OCI-M2 (cell line): Measurements from ENCODE around the gene NFE2L1.

Source experiments
- DNase-seq: peaks from one replicate; lab custom pipeline; 2025; ENCODE audit not compliant: unreplicated experiment; lab: John Stamatoyannopoulos, UW

Gene NFE2L1

GRCh38 chr17:48047113-48047740 lies 932 bp upstream of the NFE2L1 start:
- DNase-seq: no peak

- DNase-seq: no peak
These were observed 396 bp downstream of the NFE2L1 start for GRCh38 chr17:48048384-48049126.

DNA sequence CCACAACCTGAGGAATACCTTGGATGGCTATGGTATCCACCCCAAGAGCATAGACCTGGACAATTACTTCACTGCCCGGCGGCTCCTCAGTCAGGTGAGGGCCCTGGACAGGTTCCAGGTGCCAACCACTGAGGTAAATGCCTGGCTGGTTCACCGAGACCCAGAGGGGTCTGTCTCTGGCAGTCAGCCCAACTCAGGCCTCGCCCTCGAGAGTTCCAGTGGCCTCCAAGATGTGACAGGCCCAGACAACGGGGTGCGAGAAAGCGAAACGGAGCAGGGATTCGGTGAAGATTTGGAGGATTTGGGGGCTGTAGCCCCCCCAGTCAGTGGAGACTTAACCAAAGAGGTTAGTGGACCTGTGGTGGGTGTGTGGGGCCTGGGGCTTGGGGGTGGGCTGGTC lies 3.1 kb downstream of the NFE2L1 start:
- no peak for DNase-seq

- DNase-seq: no peak
These were observed 3.7 kb downstream of the NFE2L1 start for GRCh38 chr17:48051706-48052486.

GRCh38 chr17:48052956-48053757 lies 5.0 kb downstream of the NFE2L1 start:
- no peak for DNase-seq

DNA sequence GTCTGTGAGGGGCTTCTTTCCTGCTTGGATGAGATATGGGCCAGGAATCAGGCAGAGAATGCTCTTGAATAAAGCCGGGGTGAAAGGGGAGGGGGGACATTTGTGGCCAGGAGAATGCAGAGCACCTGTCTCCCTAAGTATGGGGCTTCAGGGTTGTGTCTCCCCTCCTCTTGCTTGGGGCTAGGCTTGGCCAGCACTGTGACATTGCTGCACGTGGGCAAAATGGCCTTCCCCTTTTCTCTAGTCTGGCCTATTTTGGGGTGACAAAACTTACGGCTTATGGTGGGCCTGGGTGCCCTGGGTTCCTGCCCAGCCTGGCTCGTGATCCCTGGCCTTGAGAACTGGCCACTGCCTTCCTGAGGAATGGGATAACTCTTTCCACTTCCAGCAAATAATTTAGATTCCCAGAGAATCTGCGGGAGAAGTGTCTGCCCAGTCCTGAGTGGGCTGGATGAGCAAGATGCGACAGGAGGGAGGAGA lies 5.6 kb downstream of the NFE2L1 start:
- no peak for DNase-seq

DNA sequence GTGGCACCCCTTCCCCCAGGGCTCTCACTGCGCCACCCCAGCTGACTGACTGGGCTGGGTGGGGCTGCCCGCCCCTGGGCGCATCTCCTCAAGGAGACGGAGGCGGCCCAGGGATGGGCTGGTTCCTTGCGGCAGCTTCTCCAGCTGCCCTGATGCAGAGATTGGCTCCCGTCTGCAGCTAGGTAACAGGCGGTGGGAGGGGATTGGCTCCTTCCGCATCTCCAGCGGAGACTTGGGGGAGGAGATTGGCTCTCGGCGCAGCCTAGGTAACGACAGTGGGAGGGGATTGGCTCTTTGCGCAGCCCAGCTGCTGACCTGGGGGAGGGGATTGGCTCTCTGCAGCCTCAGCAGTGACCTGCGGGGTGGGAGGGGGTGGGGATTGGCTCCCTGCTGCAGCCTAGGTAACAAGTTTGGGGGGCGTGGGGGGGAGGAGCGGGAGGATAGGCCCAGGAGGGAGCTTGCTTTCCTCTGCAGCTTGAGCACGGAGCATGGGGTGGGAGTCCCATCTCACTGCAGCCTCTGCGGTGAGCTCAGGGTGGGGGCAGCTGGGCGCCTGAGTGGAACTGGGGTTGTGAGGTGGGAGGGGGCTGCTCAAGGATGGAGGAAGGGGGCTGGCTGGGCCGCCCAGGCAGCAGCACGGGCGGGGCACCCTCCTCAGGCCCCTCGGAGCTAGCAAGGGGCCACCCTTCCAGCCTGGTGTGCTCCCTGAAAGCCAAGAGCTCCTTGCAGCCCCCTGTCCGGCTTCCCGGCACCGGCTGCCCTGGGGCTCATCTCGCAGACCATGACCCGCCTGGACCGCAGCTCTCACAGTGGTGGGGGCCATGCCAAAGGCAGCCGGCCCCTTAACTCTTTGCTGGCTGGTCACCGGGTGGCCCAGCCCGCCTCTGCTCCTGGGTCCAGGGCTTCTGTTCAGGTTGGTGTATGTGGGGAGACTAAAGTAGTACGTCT lies 6.4 kb downstream of the NFE2L1 start:
- DNase-seq: no peak

DNA sequence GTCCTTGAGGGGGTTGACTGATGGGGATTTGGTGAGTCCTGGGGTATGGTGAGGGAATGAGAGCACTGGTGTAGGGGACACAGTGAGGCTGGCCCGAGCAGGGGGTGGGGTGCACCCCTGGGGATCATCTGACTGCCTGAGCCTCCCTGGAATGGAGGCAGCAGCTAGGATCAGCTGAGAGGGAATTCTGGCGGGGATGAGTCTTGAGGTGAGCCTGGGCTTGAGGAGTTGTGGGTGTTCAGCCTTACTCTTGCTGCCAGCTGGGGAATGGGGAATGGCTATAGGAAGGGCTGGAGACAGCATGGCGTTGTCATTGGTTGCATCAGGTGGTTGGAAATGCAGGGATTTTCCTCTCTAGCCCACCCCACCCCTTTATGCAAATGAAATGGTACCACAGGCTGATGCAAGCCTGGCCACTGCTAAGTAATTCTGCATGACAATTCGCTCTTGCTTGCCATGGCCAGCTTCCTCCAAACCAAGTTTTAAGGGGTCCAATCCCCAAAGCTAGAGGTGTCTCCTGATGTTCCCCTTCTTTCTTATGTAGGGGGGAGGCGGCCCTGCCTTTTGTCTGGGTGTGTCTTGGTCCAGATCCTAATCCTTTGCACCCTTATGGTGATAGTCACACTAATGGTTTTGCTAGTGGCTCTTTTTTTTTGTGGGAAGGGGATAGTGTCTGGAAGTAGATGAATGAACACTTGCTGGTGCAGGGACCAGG lies 7.5 kb downstream of the NFE2L1 start:
- DNase-seq: no peak

DNA sequence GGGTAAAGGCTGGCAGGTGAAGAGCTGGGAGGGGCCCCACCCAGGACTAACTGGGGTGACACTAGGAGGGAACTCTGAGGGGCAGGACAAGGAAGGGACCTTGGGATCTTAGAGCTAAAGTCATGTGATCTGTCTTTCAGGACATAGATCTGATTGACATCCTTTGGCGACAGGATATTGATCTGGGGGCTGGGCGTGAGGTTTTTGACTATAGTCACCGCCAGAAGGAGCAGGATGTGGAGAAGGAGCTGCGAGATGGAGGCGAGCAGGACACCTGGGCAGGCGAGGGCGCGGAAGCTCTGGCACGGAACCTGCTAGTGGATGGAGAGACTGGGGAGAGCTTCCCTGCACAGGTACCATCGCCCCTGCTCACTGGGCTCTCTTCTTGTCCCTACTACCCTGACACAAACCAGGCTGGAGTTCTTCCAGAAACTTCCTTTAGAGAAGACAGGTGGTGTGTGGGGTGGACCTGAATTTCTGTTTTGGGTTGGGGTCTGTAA lies 8.1 kb downstream of the NFE2L1 start:
- DNase-seq: no peak

DNA sequence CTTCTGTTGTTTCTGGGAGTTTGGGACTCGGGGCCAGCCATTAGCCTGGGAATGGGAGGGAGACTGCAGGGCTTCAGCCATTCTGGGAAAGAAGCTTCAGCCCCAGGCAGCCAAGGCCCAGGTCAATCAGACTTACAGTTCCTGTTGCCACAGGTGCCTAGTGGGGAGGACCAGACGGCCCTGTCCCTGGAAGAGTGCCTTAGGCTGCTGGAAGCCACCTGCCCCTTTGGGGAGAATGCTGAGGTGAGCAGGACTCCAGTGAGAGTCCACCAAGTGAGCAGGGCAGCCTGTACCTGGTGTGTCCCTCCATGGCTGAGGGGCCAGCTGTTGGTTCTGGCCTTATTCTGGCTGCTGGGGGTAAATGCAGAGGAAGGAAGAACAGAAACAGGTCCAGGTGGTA lies 8.7 kb downstream of the NFE2L1 start:
- DNase-seq: no peak

DNA sequence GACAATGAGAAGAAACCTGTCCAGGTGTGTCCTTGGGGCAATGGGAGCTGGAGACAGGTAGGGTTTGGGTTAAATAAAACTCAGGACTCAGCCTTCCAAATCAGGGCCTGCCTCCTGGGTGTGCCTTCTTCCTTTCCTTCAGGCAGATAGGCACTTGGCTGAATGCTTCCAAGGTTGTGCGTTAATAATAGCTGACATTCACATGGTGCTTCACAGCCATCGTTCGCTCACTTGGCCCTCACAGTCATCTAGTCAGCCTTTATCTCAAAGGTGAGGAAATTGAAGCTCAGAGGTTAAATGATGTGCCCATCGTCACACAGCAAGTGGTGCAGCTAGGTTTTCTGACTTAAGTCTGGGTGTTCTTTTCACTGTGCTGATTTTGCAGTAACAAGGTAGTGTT lies 9.5 kb downstream of the NFE2L1 start:
- DNase-seq: no peak

GRCh38 chr17:48058393-48059124 lies 10.4 kb downstream of the NFE2L1 start:
- DNase-seq: no peak

- DNase-seq: no peak
These were observed 11.0 kb downstream of the NFE2L1 start for GRCh38 chr17:48059125-48059668.

DNA sequence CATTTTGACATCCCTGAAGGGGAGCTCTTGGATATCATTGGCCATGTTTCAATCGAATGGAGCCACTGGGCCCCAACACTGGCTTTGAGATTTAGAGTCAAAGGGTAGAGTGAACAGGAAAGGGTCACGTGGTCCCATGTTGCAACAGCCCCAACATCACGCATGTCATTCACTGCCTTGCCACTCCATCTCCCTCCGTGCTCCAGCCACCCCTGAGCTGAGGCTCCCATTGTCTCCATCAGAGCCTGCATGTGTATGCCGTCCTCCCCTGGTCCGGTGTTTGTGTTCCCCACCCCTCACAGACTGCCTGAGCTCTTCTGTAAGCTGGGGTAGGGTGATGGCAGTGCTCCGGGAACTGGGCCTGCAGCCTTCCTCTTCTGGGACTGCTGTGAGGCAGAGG lies 12.1 kb downstream of the NFE2L1 start:
- no peak for DNase-seq

GRCh38 chr17:48062273-48062672 lies 14.1 kb downstream of the NFE2L1 start:
- DNase-seq: no peak

DNA sequence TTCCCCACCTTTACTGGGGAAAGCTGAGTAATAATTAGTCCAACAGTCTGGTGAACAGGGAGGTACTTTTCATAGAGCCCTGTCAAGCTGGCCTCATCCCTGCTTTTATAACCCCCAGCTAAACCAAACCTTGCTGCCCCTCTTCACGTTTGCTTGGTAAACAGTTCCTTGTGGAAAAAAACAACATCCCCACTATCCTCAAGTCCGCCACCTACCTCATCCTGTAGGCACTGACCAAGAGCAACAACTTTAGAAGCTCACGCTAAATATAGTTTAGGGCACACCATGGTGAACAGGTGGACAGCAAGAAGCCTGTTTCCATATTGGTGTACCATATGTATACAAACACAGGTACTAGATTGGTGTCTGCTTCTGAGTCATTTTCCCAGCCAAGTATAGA lies 16.5 kb downstream of the NFE2L1 start:
- no peak for DNase-seq

DNA sequence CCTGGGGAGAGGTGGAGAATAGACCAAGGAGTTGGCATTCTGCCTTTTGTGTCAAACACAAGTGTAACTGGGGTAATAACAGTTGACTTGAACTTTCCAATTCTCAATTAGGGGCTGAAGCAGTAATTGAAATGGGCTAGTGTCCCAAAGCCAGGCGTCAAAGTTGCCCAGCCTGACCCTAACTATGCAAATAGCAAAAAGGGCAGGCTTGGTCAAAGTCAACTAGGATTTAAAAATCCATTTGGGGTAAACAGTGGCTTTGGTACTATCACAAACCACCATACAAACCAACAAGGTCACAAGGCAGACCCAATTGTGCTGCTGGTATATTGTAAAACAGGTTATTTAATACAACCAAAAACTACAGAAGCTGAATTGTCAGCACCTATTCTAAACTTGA lies 18.0 kb downstream of the NFE2L1 start:
- DNase-seq: no peak

- no peak for DNase-seq
These were observed 18.5 kb downstream of the NFE2L1 start for GRCh38 chr17:48066656-48067055.
